ENCODE data around the gene SMPDL3B.

Gene SMPDL3B

DNA sequence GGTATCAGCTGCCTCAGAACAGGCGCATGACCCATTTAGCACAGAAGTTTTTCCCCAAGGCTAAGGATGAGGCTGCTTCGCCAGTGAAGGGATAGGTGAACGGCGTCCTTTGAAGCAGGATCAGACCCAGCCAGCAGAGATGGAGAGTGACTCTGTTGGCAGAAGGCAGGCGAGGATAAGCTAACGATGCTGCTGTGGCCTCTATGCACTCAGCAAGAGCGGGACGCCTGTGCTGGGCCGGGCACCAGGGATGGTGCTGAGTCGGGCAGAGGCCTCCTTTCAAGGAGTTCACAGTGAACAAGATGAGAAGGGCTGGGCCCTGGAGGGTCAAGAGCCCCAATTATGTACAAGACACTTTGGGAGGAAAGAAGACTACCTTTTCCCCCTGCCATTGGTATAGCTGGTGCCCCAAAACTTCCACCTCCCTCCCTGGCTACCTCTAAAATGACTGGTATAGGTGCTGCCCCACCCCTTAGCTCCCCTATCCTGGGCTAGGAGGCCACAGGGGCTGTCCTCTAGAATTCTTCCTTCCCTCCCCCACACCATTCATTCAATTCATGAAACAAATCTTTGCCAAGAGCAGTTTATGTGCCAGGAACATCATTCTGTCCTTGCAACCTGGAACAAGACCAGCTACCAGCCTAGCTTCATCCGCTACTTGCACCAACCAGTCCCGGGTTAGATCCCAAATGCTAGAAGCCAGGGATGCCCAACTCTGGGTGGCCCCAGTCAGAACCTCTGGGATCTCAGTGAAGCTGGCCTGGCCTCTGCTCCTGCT, 32.5 kb downstream of the SMPDL3B start:
- no peak for TF ChIP-seq CTCF (IDR thresholded peaks at IDR 0.05; ENCODE audit: low read depth, low read length, missing control alignments)
- no peak for DNase-seq (ENCODE audit: low read depth)
- no peak overlapping the region for H3K4me3 ChIP-seq (ENCODE audit: low read depth, low read length)
- in situ Hi-C loops (cut with HindIII; ENCODE audit: low sequenced_read_pairs): no loop called here

GRCh38 chr1:27967884-27968466, 33.2 kb downstream of the SMPDL3B start:
- no peak overlapping the region for H3K4me3 ChIP-seq (ENCODE audit: low read depth, low read length)
- no peak for DNase-seq (ENCODE audit: low read depth)
- TF ChIP-seq CTCF (IDR thresholded peaks at IDR 0.05; ENCODE audit: low read depth, low read length, missing control alignments): no peak
- in situ Hi-C loops (cut with HindIII; ENCODE audit: low sequenced_read_pairs): no loop called here

GRCh38 chr1:27968692-27969091, 33.9 kb downstream of the SMPDL3B start:
- no peak overlapping the region for H3K4me3 ChIP-seq (ENCODE audit: low read depth, low read length)
- no peak for TF ChIP-seq CTCF (IDR thresholded peaks at IDR 0.05; ENCODE audit: low read depth, low read length, missing control alignments)
- in situ Hi-C loops (cut with HindIII; ENCODE audit: low sequenced_read_pairs): no loop called here
- peak; percentile 28 for DNase-seq (ENCODE audit: low read depth)

DNA sequence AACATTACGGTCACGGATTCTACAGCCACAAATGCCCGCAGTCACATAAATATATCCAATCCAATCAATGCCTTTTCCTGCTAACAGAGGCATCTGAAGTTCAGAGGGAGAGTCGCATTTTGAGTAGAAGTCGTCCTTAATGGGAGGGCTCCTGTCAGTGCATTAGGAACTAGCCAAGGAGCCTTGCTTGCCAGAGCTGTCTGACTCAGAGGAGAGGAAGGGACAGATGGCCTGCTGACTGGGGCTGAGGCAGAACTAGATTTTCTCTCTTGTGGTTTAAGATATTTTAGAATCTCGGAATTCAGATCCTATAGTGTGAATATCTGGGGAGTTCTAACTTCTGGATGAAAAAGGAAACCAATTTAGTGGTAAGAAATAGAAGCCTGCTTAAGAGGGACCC, 35.6 kb downstream of the SMPDL3B start:
- H3K4me3 ChIP-seq (ENCODE audit: low read depth, low read length): no peak overlapping the region
- TF ChIP-seq CTCF (IDR thresholded peaks at IDR 0.05; ENCODE audit: low read depth, low read length, missing control alignments): no peak
- in situ Hi-C loops (cut with HindIII; ENCODE audit: low sequenced_read_pairs): no loop called here
- peak; percentile 73 for DNase-seq (ENCODE audit: low read depth)

GRCh38 chr1:27971674-27972073, 36.9 kb downstream of the SMPDL3B start:
- no peak overlapping the region for H3K4me3 ChIP-seq (ENCODE audit: low read depth, low read length)
- DNase-seq (ENCODE audit: low read depth): no peak
- TF ChIP-seq CTCF (IDR thresholded peaks at IDR 0.05; ENCODE audit: low read depth, low read length, missing control alignments): no peak
- in situ Hi-C loops (cut with HindIII; ENCODE audit: low sequenced_read_pairs): no loop called here

- DNase-seq (ENCODE audit: low read depth): no peak
- TF ChIP-seq CTCF (IDR thresholded peaks at IDR 0.05; ENCODE audit: low read depth, low read length, missing control alignments): no peak
- no peak overlapping the region for H3K4me3 ChIP-seq (ENCODE audit: low read depth, low read length)
- in situ Hi-C loops (cut with HindIII; ENCODE audit: low sequenced_read_pairs): no loop called here
These were observed 37.3 kb downstream of the SMPDL3B start for GRCh38 chr1:27972141-27972540.
